AML-193 (cell line): ENCODE data around the gene DMKN.
A peak's percentile ranks its signal among the peaks of the same experiment; 100 is the strongest.

Experiments used
- DNase-seq, 2 experiments: peaks; one replicate each; lab custom pipeline; 2025; lab: John Stamatoyannopoulos, UW

Gene DMKN

DNA sequence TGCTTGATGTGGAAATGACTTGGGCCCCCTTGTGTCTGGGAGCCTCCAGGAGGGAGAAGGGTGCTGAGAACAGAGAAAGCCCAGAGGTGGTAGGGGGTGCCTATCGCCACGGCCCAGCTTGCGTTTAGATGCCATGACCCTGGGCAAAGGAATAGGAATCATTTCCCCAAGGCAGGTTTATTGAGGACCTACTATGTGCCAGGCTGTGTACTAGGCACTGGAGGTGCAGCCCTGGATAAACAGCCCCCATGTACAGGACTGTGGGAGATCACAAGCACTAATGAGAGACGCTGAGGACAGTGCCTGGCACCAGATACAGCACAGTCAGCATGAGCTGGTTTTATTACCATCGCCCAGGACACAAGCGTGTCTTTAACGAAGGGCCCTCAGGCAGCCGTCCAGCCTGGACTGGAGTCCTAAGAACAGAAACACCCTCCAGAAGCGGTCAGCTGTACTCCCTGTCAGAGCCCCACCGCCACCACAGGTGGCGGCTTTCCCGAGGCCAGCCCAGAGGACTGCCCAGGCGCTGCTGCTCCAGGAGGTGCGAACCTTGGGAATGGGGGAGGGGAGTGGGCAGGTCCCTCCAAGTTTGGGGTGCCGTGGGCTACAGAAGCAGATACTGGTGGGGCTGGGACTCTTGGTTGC is 36.6 kb upstream of the DMKN start:
- DNase-seq: no peak

DNA sequence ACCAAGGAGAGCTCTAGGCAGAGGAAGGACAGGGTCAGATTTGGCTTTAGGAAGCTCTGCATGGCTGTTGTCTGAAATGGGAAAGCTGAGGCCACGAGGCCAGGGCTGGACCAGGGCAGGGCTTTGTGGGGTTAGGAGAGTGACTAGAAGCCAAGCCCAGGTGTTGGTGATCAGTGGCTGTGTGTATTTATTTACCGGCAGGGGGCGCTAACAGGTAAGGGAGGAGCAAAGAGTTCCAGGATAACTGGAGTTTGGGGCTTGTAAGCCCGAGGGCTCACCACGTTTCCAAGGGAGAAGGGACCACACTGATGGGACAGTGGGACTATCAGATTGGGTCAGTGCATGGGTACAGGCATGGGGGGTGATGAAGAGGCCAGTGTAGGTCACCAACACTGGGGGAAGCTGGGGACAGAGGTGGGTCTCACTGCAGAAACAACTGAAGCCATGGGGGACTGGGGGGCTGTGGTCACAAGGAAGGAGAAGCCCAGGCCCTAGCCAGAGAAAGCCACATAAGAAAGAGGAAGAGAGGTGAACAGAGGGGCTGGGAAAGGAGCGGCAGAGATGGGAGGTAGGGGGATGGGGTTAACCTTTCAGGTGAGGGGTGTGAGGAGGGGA is 35.8 kb upstream of the DMKN start:
- peak; percentile 23 to 52 for DNase-seq

DNA sequence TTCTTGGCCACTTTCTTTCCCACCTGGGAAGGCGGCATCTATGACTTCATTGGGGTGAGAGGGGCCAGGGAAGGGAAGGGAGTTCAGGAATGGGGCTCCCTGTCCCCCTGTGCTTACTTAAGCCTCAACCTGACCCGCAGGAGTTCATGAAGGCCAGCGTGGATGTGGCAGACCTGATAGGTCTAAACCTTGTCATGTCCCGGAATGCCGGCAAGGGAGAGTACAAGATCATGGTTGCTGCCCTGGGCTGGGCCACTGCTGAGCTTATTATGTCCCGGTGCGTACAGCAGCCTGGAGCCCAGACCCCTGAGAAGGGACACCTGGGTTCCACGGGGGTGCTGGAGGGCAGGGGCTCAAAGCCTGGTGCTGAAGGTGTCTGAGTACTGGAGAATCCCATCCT is 33.1 kb upstream of the DMKN start:
- DNase-seq: no peak

DNA sequence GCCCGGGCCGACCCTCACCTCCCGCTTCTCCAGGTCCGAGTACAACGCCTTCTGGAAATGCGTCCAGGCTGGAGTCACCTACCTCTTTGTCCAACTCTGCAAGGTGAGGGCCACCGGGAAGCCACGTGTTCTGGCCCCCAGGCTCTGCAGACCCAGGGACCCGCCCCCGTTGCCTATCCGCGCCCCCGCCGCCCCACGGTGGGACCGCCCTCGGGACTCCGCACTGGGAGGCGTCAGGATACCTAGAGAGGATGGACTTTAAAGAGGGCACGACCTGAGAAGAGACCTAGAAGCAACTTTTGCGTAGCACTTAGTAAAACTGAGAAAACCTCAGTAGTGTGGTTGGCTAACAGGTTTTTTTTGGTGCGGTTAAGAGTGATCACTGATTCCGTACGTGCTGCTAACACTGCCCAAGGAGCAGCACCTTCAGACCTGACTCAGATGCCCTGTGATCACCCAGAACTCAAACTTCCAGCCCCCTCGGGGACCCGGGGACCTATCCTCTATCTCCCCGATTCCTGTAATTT is 32.5 kb upstream of the DMKN start:
- DNase-seq: peak in 1 of 2 experiments; percentile 7

DNA sequence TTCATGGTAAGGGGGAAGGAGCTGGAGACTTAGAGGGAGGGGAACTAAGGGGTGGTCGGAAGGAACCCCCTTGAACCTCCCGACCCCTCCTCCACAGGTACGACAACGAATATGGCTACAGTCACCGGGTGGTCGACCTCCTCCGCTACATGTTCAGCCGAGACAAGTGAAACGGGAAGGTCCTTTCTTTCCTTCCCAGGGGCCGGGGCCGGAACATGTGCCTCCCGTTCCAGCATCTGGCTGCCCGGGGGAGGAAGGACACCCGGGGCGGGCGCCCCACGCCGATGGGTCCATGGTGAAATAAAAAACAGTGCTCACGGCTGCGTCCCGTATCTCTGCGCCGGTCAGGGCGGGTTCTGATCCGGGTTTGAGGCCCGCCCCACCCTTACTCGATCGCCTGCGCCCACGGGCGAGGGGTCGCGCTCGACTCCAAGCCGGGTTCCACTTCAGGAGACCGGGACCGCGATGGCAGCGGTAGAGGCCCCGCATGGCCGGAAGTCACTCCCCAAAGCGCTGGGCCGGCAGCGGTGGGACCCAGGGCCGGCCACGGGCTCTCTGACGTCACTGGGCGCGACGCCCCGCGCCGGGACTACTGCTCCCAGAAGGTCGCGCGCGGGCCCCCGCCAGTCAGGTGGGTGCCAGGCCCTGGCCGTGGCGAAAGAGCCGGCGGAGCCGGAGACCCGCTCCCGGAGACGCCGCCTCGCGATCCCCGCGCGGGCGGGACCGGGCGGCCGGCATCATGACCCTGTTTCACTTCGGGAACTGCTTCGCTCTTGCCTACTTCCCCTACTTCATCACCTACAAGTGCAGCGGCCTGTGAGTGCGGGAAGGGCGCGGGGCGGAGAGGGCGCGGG is 31.8 kb upstream of the DMKN start, which contains the start of gene TMEM147:
TSS of gene TMEM147 (plus strand) at position 626 of the 854 bp plus-strand sequence. CDS start at position 740, 114 bp downstream.
- peak; percentile 76 to 88 for DNase-seq

DNA sequence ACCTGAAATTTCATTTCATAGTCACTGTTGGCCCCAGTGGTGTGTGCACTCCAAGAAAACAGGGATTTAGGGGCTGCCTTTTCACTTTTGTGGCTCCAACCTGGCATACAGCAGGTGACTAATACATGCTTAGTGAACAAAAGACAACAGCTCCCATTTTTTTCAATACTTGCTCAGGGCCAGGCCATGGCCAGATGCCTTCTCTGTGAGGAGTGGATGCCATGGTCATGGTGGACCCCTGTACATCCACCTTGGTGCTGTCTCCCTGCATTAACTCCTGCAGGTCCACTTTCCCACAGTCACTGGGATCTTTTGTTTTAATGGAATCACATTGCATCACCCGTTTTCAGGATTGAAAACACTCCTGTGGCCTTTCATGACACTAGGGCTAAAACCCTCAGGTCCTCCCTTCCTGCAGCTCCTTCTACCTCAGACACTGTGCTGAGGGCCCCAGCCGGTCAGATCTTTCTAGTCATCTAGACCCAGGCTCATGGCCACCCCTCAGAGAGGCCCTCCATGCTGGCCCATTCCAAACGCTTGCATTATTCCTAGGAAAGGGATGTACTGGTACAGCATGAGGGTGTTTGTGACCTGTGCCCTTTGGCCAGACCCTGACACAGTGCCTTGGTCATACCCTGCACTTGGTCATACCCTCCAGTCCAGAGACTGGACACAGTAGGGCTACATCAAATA is 30.8 kb upstream of the DMKN start:
- no peak for DNase-seq

DNA sequence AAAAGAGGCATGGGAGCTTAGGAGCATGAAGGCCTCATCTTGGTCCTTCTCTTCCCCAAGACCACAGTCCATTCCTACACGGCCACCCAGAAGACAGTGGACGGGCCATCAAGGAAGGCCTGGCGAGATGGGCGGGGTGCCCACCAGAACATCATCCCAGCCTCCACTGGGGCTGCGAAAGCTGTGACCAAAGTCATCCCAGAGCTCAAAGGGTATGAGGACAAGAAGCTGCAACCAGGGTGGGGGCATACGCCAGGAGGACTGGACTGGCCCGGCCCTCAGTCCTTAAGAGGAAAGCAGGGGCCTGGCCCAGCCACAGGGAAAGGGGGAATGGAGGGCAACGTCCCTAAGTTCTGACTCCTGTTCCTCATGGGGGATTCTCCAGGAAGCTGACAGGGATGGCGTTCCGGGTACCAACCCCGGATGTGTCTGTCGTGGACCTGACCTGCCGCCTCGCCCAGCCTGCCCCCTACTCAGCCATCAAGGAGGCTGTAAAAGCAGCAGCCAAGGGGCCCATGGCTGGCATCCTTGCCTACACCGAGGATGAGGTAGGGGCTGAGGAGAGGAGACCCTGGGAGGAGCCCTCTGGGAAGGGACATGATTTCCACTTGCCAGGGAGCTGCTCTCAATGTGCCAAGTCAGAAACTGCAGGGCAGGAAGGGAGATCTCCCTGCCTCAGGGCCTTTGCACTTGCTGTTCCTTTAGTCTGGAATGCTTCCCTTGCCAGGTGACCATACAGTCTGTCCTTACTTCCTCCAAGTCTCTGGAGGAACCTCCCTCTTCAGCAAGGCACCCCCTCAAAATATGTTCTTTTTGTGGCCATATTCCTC is 30.0 kb upstream of the DMKN start:
- no peak for DNase-seq

DNA sequence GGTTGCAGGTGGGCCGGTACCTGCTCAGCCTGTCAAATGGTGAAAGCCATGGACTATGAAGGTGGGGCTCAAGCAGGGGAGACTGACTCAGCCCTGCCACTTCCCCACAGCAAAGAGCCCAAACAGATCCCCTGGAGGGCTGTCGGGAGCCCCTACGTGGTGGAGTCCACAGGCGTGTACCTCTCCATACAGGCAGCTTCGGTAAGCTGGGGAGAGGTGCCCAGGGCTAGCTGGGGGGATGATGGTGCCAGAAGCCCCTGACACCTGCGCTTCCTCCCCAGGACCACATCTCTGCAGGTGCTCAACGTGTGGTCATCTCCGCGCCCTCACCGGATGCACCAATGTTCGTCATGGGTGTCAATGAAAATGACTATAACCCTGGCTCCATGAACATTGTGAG is 28.8 kb upstream of the DMKN start:
- no peak for DNase-seq

DNA sequence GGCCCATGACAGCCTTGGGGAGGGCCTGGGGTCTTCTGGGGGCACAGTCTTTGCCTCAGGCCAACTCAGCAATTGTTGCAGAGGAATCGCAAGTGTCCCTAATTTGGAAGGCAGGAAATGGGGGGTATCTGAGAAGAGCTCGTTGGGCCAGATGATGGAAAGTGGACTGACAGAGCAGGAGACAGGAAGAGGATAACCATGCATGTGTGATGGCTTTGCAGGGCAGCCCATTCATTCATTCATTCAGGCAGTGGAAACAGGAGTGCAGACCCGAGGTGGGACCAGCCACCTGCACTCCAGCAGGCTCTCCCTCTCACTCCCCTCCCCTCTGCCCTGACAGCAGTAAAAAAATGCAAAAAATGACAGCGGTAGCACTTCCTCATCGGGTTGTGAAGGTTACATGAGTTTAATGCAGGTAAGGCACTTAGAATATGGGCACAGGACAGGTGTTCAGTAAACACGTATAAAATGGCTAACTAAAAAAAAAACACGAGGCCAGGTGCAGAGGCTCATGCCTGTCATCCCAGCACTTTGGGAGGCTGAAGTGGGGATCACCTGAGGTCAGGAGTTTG is 27.0 kb upstream of the DMKN start:
- DNase-seq: no peak

DNA sequence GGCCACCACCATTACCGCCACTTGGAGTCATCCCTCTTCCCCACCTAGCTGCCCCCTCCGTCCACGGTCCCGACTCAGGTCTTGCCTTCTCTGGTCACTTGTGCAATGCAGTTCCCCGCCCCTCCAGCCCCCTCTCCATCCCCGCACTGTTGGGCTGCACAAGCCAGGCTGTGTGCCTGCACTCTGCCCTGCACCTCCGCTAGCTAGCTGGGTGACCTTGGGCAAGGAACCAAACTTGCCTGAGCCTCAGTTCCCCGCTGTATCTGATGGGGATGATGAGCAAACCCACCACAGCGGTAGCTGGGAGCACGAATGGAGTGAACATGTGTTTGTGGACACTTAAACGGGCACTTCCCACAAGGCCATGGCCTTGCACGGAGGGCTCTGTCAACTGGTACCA is 26.4 kb upstream of the DMKN start:
- no peak for DNase-seq

DNA sequence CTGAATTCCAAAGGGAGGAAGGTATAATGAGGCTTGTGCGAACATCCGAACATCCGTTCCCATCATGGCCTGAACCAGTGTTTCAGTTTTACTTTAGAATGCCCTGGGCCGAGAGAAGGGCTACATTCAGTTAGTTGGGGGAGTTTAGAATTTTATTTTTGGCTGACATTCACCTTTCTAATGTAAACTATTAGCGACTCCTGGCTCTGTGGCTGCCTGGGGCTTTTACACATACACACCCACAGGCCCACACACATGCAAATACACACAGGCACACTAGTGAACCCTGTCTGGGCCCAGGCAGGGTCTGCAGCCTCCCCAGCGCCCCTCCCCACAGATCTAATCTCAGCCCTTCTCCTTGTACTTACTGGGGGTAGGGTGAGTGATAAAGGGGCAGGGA is 25.9 kb upstream of the DMKN start:
- no peak for DNase-seq

DNA sequence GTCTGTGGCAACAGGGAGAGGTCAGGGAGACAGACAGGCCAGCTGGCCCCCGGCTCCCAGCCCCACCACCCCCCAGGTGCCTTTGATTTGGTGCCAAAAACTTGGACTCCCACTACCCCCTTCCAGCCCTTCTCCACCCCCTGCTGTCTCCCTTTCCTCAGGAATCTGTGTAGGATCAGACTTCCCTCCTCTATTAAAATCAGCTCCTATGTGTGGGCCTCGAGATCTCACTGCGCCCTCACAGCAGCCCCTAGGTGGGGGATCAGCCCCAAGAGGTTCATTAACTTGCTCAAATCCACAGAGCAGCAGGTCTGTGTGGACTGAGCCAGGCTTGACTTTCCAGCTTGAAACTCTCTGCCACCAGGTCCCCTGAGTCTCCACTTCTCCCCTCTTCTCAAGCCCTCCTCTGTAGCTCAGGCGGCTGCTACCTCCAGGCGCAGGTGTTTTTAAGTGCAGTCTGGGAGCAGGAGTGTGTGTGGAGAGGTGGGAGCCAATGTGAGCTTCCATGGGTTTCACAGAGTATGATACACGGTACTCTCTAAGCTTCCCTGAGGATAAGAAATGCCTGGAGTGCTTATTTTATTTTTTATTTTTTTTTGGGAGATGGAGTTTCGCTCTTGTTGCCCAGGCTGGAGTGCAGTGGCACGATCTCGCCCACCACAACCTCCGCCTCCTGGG is 21.5 kb upstream of the DMKN start:
- no peak for DNase-seq

DNA sequence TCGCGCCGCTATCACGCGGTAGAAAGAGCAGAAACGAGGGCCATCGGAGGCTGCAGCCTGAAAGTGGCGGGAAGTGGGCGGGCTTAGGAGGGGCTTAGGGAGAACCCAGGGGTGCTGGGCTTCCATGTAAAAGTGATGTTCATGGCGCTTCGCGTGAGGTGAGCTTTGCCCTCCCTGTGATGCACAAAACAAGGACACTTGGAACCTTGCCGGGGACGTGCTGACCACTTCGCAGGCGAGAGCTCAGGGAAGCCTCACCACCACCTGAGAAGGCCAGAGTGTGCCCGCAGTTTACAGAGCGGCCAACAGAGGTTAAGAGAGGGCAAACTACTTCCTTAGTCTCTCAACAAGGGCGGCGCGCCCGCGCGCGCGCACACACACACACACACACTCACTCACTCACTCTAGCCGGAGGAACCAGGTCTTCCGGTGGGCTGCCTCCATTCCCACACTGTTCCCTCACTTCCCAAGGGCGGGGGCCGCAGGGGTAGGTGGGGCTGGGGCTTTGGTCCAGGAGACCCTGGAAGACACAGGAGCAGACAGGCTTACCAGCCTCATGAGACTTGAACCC is 20.5 kb upstream of the DMKN start:
- no peak for DNase-seq

DNA sequence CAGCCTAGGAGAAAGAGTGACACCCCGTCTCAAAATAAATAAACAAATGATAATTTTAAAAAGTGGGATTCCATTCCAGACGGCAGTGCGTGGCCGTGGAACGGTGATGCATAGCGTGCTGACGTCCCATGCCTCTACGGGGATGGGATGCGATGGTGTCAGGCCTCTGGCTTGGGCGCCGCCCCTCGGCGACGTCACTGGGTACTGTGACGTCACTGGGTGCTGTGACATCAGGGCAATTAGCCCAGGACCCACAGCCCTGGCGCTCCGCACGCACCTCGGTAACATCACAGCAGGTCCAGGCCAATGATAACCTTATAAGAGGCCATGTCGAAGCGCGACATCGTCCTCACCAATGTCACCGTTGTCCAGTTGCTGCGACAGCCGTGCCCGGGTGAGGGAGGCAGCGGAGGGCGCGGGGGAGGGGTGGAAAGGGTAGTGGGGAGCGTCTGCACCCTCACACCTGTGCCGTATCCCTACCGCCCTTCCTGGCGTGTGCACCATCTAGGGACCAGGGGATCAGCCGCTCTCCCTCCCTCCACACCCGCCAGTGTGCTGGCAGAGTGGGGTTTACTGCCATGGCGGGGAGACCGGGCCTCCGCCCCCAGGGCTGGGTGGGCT is 19.9 kb upstream of the DMKN start, which contains the start of gene GAPDHS:
TSS of gene GAPDHS (plus strand) at position 256 of the 621 bp plus-strand sequence. CDS start at position 328, 72 bp downstream.
- DNase-seq: no peak

DNA sequence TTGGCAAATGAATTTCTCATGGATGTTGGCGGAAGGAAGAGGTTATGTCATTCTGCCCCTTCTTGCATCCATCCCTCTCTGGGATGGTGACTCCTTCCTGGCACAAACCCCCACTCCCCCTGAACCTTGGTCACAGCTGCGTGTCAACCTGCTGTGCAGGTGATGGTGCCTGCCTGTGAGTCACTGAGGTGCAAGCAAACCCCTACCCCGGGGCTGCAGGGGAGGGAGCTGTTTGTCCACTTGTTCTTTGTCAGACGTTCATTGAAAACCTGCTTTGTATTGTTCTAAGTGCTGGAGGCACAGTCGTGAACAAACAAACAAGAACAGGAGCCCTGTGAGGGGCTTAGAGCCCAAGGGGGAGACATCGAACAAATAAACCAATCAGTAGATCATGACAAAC is 17.8 kb upstream of the DMKN start:
- DNase-seq: no peak

DNA sequence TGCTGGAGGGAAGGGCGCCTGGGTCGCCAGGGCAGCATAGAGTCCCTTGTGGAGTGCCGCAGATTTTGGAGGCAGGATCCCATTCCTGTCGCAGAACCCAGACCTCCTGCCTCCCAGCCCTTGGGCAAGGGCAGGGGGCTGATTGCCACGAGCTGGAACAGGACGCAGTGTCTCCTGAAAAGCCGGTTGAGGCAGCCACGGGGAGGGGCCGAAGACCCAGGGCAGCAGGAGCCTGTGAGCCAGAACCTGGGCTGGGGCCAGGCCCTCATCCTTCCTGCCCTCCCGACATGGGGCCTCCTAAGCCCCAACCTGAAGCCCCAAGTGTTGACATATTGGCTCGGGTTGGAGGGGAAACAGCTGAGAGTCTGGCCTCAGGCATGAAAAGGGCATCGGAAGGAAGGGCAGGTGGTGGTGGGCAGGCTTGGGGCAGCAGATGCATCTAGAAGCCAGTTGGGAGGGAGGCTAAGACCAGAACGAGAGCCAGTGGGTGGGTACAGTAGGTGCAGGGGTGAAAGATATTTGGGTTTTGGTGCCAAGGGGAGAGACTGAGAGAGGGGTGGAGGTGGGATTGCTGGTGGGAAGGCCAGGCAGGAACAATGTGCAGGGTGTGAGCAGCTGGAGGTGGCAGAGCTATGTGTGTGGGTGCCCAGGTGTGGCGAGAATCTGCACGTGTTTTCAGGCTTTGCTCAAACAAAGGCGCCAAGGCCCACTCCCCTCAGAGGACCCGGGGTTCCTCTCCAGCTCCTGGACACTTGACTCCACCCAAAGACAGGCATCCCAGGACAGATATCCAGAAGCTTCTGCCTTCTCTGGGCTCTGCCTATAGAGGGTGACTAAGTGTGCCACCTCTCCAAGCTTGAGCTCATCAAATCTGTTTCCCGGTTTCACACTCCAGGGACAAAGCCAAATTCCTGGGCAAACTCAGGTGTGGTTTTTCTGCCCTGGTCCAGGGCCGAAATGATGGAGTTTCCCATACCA is 16.1 kb upstream of the DMKN start:
- DNase-seq: no peak

DNA sequence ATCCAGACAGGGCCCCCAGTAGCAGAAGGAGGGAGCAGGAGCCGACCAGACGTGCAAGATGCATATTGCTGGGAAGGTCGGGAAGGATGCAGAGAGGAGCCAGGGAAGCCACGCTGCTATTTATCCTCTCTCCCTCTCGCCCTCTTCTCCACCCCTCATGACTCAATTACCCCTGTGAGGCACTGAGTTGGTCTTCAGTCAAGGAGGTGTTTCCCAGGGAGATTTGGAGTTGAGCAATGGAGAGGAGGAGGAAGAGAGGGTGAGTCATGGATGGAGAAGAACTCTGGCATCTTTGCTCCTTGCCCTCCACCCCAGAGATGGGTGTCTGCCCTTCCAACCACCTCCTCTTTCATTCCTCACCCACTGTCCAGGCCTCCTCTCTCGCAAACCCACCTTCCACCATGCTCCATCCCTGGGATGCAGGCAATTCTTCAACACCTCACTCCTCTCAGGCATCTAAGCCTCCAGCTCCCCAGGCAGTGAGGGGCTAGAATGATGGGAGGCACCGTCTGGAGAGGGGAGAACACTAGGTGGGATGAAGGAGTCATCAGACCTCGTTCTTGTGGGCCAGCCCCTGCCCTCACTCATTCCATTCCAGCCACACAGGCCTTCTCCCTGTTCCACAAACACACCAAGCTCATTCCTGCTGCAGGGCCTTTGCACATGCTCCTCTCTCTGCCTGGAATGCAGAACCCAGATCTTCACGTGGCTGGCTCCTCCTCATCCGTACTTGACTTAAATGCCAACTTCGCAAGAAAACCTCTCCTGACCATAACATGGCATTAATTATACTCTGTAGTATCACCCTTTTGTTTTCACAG is 15.0 kb upstream of the DMKN start, which contains the start of gene SBSN:
TSS of gene SBSN (minus strand) at position 94 of the 821 bp plus-strand sequence. CDS start at position 64, 30 bp downstream.
- no peak for DNase-seq
